ENCODE results near the gene PTMS. TPM values are rescaled to one million over a fixed set of nuclear protein-coding genes. Genes with fewer than 3 reads are reported as not detected.

Gene PTMS, protein sequence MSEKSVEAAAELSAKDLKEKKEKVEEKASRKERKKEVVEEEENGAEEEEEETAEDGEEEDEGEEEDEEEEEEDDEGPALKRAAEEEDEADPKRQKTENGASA
- polyA plus RNA-seq (2013, experiment 1 of 4) = 1,165 TPM
- polyA plus RNA-seq (2013, experiment 2 of 4) = 1,075 TPM
- polyA plus RNA-seq (2013, experiment 3 of 4) = 1,054 TPM
- 1,199 TPM for polyA plus RNA-seq (2013, experiment 4 of 4)

- WGBS, 2 experiments = 0 to 1% methylated on average over 59 to 63 of the region's 63 CpGs
- H3K4me1 ChIP-seq (ENCODE audit: control insufficient read depth, insufficient read depth, low read length) = peaks cover 37% of the 10 kb centered on the region
- peak within 1 kb of the TSS; percentile 80 for H3K27ac ChIP-seq (ENCODE audit: insufficient read depth, low read depth, low read length, poor library complexity, severe bottlenecking)
- peaks cover 14% of the 10 kb centered on the region for H3K36me3 ChIP-seq (ENCODE audit: control insufficient read depth, insufficient read depth, low read length)
- H3K9me3 ChIP-seq (ENCODE audit: control insufficient read depth, low read length) = no peaks in the 10 kb centered on the region
- no peaks in the 10 kb centered on the region for H3K27me3 ChIP-seq (ENCODE audit: control insufficient read depth, insufficient read depth, low read length, poor library complexity, severe bottlenecking)
- peak within 1 kb of the TSS; percentile 92 for H3K4me3 ChIP-seq (ENCODE audit: insufficient read depth, low read depth, low read length)
Observed at GRCh38 chr12:6765634-6766581, at the start of gene PTMS. PTMS (plus strand) TSS chr12:6766363; CDS start chr12:6766706, 343 bp downstream.

GRCh38 chr12:6716874-6717437 lies 49.2 kb upstream of the PTMS start:
- Histone ChIP-seq H3K4me1 (ENCODE audit: control insufficient read depth, insufficient read depth, low read length) (no peaks in the 10 kb centered on the region), H3K27ac (ENCODE audit: insufficient read depth, low read depth, low read length, poor library complexity, severe bottlenecking) (no peak overlapping the region), H3K36me3 (ENCODE audit: control insufficient read depth, insufficient read depth, low read length) (no peaks in the 10 kb centered on the region), H3K4me3 (ENCODE audit: insufficient read depth, low read depth, low read length) (no peak overlapping the region), H3K27me3 (ENCODE audit: control insufficient read depth, insufficient read depth, low read length, poor library complexity, severe bottlenecking) (peaks cover 3% of the 10 kb centered on the region), H3K9me3 (ENCODE audit: control insufficient read depth, low read length) (no peaks in the 10 kb centered on the region)
- WGBS, 2 experiments = 88 to 89% methylated on average over 10 of the region's 10 CpGs

- Histone ChIP-seq H3K4me1 (ENCODE audit: control insufficient read depth, insufficient read depth, low read length) (peaks cover 9% of the 10 kb centered on the region), H3K9me3 (ENCODE audit: control insufficient read depth, low read length) (no peaks in the 10 kb centered on the region), H3K27ac (ENCODE audit: insufficient read depth, low read depth, low read length, poor library complexity, severe bottlenecking) (no peak overlapping the region), H3K36me3 (ENCODE audit: control insufficient read depth, insufficient read depth, low read length) (no peaks in the 10 kb centered on the region), H3K27me3 (ENCODE audit: control insufficient read depth, insufficient read depth, low read length, poor library complexity, severe bottlenecking) (peaks cover 3% of the 10 kb centered on the region), H3K4me3 (ENCODE audit: insufficient read depth, low read depth, low read length) (peak overlapping the region; percentile 60)
- WGBS, 2 experiments = 95 to 99% methylated on average over 2 to 3 of the region's 3 CpGs
Observed at GRCh38 chr12:6722863-6723262, 43.3 kb upstream of the PTMS start.

- Histone ChIP-seq H3K27me3 (ENCODE audit: control insufficient read depth, insufficient read depth, low read length, poor library complexity, severe bottlenecking) (peaks cover 3% of the 10 kb centered on the region), H3K27ac (ENCODE audit: insufficient read depth, low read depth, low read length, poor library complexity, severe bottlenecking) (peak within 1 kb of the TSS; percentile 69), H3K4me3 (ENCODE audit: insufficient read depth, low read depth, low read length) (peak within 1 kb of the TSS; percentile 60), H3K36me3 (ENCODE audit: control insufficient read depth, insufficient read depth, low read length) (peaks cover 6% of the 10 kb centered on the region), H3K9me3 (ENCODE audit: control insufficient read depth, low read length) (no peaks in the 10 kb centered on the region), H3K4me1 (ENCODE audit: control insufficient read depth, insufficient read depth, low read length) (peaks cover 9% of the 10 kb centered on the region)
- WGBS, 2 experiments = 0 to 1% methylated on average over 49 of the region's 49 CpGs
Observed at GRCh38 chr12:6723607-6724408, 42.4 kb upstream of the PTMS start, which contains the start of gene COPS7A. COPS7A (plus strand) TSS chr12:6724046; CDS start chr12:6724657, 611 bp downstream.

DNA sequence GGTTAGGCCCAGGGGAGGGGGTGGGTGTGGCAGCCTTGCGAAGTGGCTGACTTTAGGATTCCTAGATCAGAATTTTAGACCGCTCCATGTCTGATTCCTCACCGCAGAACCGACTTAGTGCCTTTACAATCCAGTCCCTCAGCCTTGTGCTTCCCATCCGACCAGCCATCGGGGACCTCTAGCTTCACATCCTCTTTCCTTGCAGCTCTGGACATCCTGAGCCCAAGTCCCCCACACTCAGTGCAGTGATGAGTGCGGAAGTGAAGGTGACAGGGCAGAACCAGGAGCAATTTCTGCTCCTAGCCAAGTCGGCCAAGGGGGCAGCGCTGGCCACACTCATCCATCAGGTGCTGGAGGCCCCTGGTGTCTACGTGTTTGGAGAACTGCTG lies 41.8 kb upstream of the PTMS start:
- H3K27ac ChIP-seq (ENCODE audit: insufficient read depth, low read depth, low read length, poor library complexity, severe bottlenecking) = peak overlapping the region; percentile 69
- H3K4me3 ChIP-seq (ENCODE audit: insufficient read depth, low read depth, low read length) = peak overlapping the region; percentile 60
- peaks cover 9% of the 10 kb centered on the region for H3K4me1 ChIP-seq (ENCODE audit: control insufficient read depth, insufficient read depth, low read length)
- peaks cover 11% of the 10 kb centered on the region for H3K36me3 ChIP-seq (ENCODE audit: control insufficient read depth, insufficient read depth, low read length)
- peaks cover 3% of the 10 kb centered on the region for H3K27me3 ChIP-seq (ENCODE audit: control insufficient read depth, insufficient read depth, low read length, poor library complexity, severe bottlenecking)
- whole genome bisulfite sequencing, 2 experiments = 27 to 28% methylated on average over 10 of the region's 10 CpGs
- no peaks in the 10 kb centered on the region for H3K9me3 ChIP-seq (ENCODE audit: control insufficient read depth, low read length)

DNA sequence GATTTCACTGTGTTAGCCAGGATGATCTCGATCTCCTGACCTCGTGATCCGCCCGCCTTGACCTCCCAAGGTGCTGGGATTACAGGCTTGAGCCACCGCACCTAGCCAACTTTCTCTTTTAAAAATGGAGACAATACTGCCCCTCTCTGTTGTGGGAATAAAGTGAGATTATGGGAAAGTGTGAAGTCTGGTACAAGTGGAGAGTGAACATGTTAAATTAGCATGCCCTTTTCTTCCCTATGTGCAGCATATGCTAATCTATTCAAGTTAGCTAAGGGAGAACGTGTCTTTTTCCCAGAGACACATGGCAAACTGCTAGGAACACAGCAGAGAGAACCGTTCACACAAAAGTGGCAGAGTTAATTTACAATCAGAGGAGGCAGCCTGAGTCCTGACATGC lies 40.8 kb upstream of the PTMS start:
- Histone ChIP-seq H3K4me3 (ENCODE audit: insufficient read depth, low read depth, low read length) (no peak overlapping the region), H3K27ac (ENCODE audit: insufficient read depth, low read depth, low read length, poor library complexity, severe bottlenecking) (no peak overlapping the region), H3K4me1 (ENCODE audit: control insufficient read depth, insufficient read depth, low read length) (peaks cover 9% of the 10 kb centered on the region), H3K9me3 (ENCODE audit: control insufficient read depth, low read length) (no peaks in the 10 kb centered on the region), H3K36me3 (ENCODE audit: control insufficient read depth, insufficient read depth, low read length) (peaks cover 19% of the 10 kb centered on the region), H3K27me3 (ENCODE audit: control insufficient read depth, insufficient read depth, low read length, poor library complexity, severe bottlenecking) (peaks cover 3% of the 10 kb centered on the region)
- 90% methylated on average over 7 of the region's 7 CpGs for WGBS, 2 experiments

DNA sequence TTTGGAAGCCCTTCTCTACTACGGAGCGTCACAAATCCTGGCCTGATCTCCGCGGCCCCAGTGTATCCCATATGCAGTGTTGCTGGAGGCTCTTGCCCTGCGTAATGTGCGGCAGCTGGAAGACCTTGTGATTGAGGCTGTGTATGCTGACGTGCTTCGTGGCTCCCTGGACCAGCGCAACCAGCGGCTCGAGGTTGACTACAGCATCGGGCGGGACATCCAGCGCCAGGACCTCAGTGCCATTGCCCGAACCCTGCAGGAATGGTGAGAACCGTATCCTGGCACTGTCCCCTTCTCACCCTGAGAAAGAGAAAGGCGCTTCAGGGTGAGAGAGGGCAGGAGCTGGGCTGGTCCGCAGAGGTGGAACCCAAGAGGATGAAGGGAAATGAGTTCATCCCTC lies 37.0 kb upstream of the PTMS start:
- no peaks in the 10 kb centered on the region for H3K9me3 ChIP-seq (ENCODE audit: control insufficient read depth, low read length)
- H3K27me3 ChIP-seq (ENCODE audit: control insufficient read depth, insufficient read depth, low read length, poor library complexity, severe bottlenecking) = no peaks in the 10 kb centered on the region
- WGBS, 2 experiments = 94 to 97% methylated on average over 18 of the region's 18 CpGs
- no peak overlapping the region for H3K27ac ChIP-seq (ENCODE audit: insufficient read depth, low read depth, low read length, poor library complexity, severe bottlenecking)
- no peak overlapping the region for H3K4me3 ChIP-seq (ENCODE audit: insufficient read depth, low read depth, low read length)
- H3K4me1 ChIP-seq (ENCODE audit: control insufficient read depth, insufficient read depth, low read length) = peaks cover 9% of the 10 kb centered on the region
- H3K36me3 ChIP-seq (ENCODE audit: control insufficient read depth, insufficient read depth, low read length) = peaks cover 25% of the 10 kb centered on the region

- peaks cover 25% of the 10 kb centered on the region for H3K36me3 ChIP-seq (ENCODE audit: control insufficient read depth, insufficient read depth, low read length)
- no peaks in the 10 kb centered on the region for H3K27me3 ChIP-seq (ENCODE audit: control insufficient read depth, insufficient read depth, low read length, poor library complexity, severe bottlenecking)
- H3K4me1 ChIP-seq (ENCODE audit: control insufficient read depth, insufficient read depth, low read length) = no peaks in the 10 kb centered on the region
- WGBS, 2 experiments = 92 to 93% methylated on average over 8 of the region's 8 CpGs
- no peak overlapping the region for H3K27ac ChIP-seq (ENCODE audit: insufficient read depth, low read depth, low read length, poor library complexity, severe bottlenecking)
- H3K4me3 ChIP-seq (ENCODE audit: insufficient read depth, low read depth, low read length) = no peak overlapping the region
- no peaks in the 10 kb centered on the region for H3K9me3 ChIP-seq (ENCODE audit: control insufficient read depth, low read length)
Observed at GRCh38 chr12:6730169-6730568, 36.0 kb upstream of the PTMS start.

GRCh38 chr12:6734506-6735387 lies 31.4 kb upstream of the PTMS start:
- 91 to 94% methylated on average over 10 of the region's 10 CpGs for WGBS, 2 experiments
- Histone ChIP-seq H3K36me3 (ENCODE audit: control insufficient read depth, insufficient read depth, low read length) (peaks cover 11% of the 10 kb centered on the region), H3K27me3 (ENCODE audit: control insufficient read depth, insufficient read depth, low read length, poor library complexity, severe bottlenecking) (no peaks in the 10 kb centered on the region), H3K9me3 (ENCODE audit: control insufficient read depth, low read length) (no peaks in the 10 kb centered on the region), H3K4me3 (ENCODE audit: insufficient read depth, low read depth, low read length) (no peak overlapping the region), H3K27ac (ENCODE audit: insufficient read depth, low read depth, low read length, poor library complexity, severe bottlenecking) (no peak overlapping the region), H3K4me1 (ENCODE audit: control insufficient read depth, insufficient read depth, low read length) (no peaks in the 10 kb centered on the region)

Data from ectodermal cell (in vitro differentiated cells).